CD4-positive, alpha-beta T cell treated with Interleukin-6 for 4 hours (primary cell): ENCODE data around the gene KRT28.
"Not testable (repeated sequence)": the region's sequence is repeated elsewhere in the genome, so short reads cannot be mapped to it uniquely, and the experiment has no call there.

Experiments used
- DNase-seq: peaks from one replicate; pipeline ENCODE4 v3.0.0-alpha.2; 2020; ENCODE audit warnings: mixed read lengths

Gene KRT28

GRCh38 chr17:40818733-40819527, 19.2 kb upstream of the KRT28 start:
- peak; percentile 86 for DNase-seq

- peak; percentile 4 for DNase-seq
Observed at GRCh38 chr17:40818343-40818732, 18.6 kb upstream of the KRT28 start.

- DNase-seq, result no peak
Observed at GRCh38 chr17:40817103-40817682, 17.4 kb upstream of the KRT28 start.

- DNase-seq, result no peak
Observed at GRCh38 chr17:40816569-40816968, 16.8 kb upstream of the KRT28 start.

GRCh38 chr17:40815381-40815780, 15.6 kb upstream of the KRT28 start:
- DNase-seq, result no peak

- DNase-seq, result not testable (repeated sequence)
Observed at GRCh38 chr17:40814657-40815056, 14.9 kb upstream of the KRT28 start.

- DNase-seq, result no peak
Observed at GRCh38 chr17:40813804-40814203, 14.0 kb upstream of the KRT28 start.

- DNase-seq, result no peak
Observed at GRCh38 chr17:40812639-40813038, 12.9 kb upstream of the KRT28 start.

- DNase-seq, result no peak
Observed at GRCh38 chr17:40810494-40810893, 10.7 kb upstream of the KRT28 start.

GRCh38 chr17:40809721-40810421, 10.1 kb upstream of the KRT28 start:
- DNase-seq, result no peak

GRCh38 chr17:40806131-40806530, 6.4 kb upstream of the KRT28 start:
- no peak for DNase-seq

GRCh38 chr17:40803617-40804082, 3.9 kb upstream of the KRT28 start:
- DNase-seq, result peak; percentile 80

GRCh38 chr17:40801157-40801556, 1.4 kb upstream of the KRT28 start:
- no peak for DNase-seq

GRCh38 chr17:40800381-40800780, 622 bp upstream of the KRT28 start:
- DNase-seq, result no peak

- no peak for DNase-seq
Observed at GRCh38 chr17:40796846-40797245, 2.9 kb downstream of the KRT28 start.

GRCh38 chr17:40795019-40795667, 4.6 kb downstream of the KRT28 start:
- DNase-seq, result no peak

- DNase-seq, result no peak
Observed at GRCh38 chr17:40794466-40794865, 5.3 kb downstream of the KRT28 start.

GRCh38 chr17:40793832-40794231, 5.9 kb downstream of the KRT28 start:
- DNase-seq, result no peak

GRCh38 chr17:40791787-40792436, 7.8 kb downstream of the KRT28 start:
- DNase-seq, result no peak

GRCh38 chr17:40791111-40791510, 8.6 kb downstream of the KRT28 start:
- no peak for DNase-seq

- no peak for DNase-seq
Observed at GRCh38 chr17:40782450-40782849, 17.3 kb downstream of the KRT28 start, which contains the start of gene KRT27. Gene KRT27, minus strand, starts transcription at chr17:40782550. Its CDS starts 57 bp downstream, at chr17:40782493.

- DNase-seq, result peak; percentile 15
Observed at GRCh38 chr17:40779181-40779909, 20.4 kb downstream of the KRT28 start.
